CD8-positive, alpha-beta memory T cell (primary cell): ENCODE results near the gene CDH6. TPM values are rescaled to one million over a fixed set of nuclear protein-coding genes. Genes with fewer than 3 reads are reported as not detected.

Source experiments
- CTCF ChIA-PET: fragments of 350-600 bp; sonication (Branson Sonifier 250); formaldehyde crosslinking; loops from one replicate; lab custom pipeline; 2021; ENCODE audit warnings: antibody characterized with exemption; lab: Charles Lee
- POLR2A ChIA-PET: fragments of 350-600 bp; sonication (Branson Sonifier 250); formaldehyde crosslinking; loops from one replicate; lab custom pipeline; 2021; ENCODE audit warnings: antibody characterized with exemption; lab: Charles Lee
- DNase-seq, 5 donors: peaks; one replicate each; pipeline versions ENCODE4 v3.0.0 to v3.0.0-alpha.2; 2020 to 2022; ENCODE audit warnings: mixed read lengths in 1 of 5
- H3K27ac ChIP-seq: one replicate; pipeline ENCODE4 v1.7.0; 2013; ENCODE audit warnings: low read depth, mild to moderate bottlenecking, low read length, moderate library complexity
- H3K27me3 ChIP-seq: 2 replicates; pipeline ENCODE4 v1.7.0; 2013; ENCODE audit warnings: low read length, mild to moderate bottlenecking; ENCODE audit not compliant: insufficient read depth, poor library complexity, severe bottlenecking
- H3K36me3 ChIP-seq: 2 replicates; pipeline ENCODE4 v1.7.0; 2013; ENCODE audit warnings: mild to moderate bottlenecking, low read length, moderate library complexity; ENCODE audit not compliant: insufficient read depth
- H3K4me1 ChIP-seq: 2 replicates; pipeline ENCODE4 v1.7.0; 2013; ENCODE audit warnings: mild to moderate bottlenecking, low read length, moderate library complexity; ENCODE audit not compliant: insufficient read depth
- H3K4me3 ChIP-seq: 2 replicates; pipeline ENCODE4 v1.7.0; 2013; ENCODE audit warnings: mild to moderate bottlenecking, low read length
- H3K9me3 ChIP-seq: 2 replicates; pipeline ENCODE4 v1.7.0; 2013; ENCODE audit warnings: mild to moderate bottlenecking, low read length
- H3K27ac Mint-ChIP-seq, 8 donors: one replicate each; pipeline ENCODE4 v1.8.0; 2020 to 2021; ENCODE audit warnings: mixed read lengths in 8 of 8, mild to moderate bottlenecking in 6 of 8, inconsistent platforms in 3 of 8, moderate library complexity in 3 of 8
- H3K27me3 Mint-ChIP-seq, 2 donors: one replicate each; pipeline ENCODE4 v1.8.0; 2020 to 2021; ENCODE audit warnings: mixed read lengths in 2 of 2, mild to moderate bottlenecking in 1 of 2, moderate library complexity in 1 of 2
- H3K36me3 Mint-ChIP-seq, 3 donors: one replicate each; pipeline ENCODE4 v1.8.0; 2020 to 2021; ENCODE audit warnings: mixed read lengths in 3 of 3, inconsistent platforms in 1 of 3, mild to moderate bottlenecking in 1 of 3
- H3K4me1 Mint-ChIP-seq, 3 donors: one replicate each; pipeline ENCODE4 v1.8.0; 2020 to 2021; ENCODE audit warnings: mixed read lengths in 3 of 3, inconsistent platforms in 1 of 3, mild to moderate bottlenecking in 1 of 3
- H3K4me3 Mint-ChIP-seq, 7 donors: one replicate each; pipeline ENCODE4 v1.8.0; 2020 to 2021; ENCODE audit warnings: mixed read lengths in 7 of 7, mild to moderate bottlenecking in 6 of 7, moderate library complexity in 4 of 7, inconsistent platforms in 2 of 7
- H3K9me3 Mint-ChIP-seq, 5 donors: one replicate each; pipeline ENCODE4 v1.8.0; 2020 to 2022; ENCODE audit warnings: mixed read lengths in 5 of 5, mild to moderate bottlenecking in 3 of 5, moderate library complexity in 2 of 5, inconsistent platforms in 1 of 5
- polyA plus RNA-seq: library from polyadenylated mRNA; unstranded; fragments of 300-500 nt; fragmentation: Illumina TruSeq; gene quantifications from one replicate; pipeline ENCODE4 v1.2.3, GENCODE V29; 2021
- total RNA-seq, 2 experiments: library from RNA; stranded (reverse); gene quantifications; one replicate each; pipeline ENCODE4 v1.2.3, GENCODE V29; 2021

The CDH6 gene
- total and polyA plus RNA-seq, 3 experiments from 2014 or later: not detected

GRCh38 chr5:31317665-31318064, 124.2 kb downstream of the CDH6 start:
- Histone ChIP-seq H3K27me3 (no peaks in the 10 kb centered on the region), H3K36me3 (no peaks in the 10 kb centered on the region), H3K4me3 (no peak overlapping the region), H3K4me1 (no peaks in the 10 kb centered on the region), H3K9me3 (no peaks in the 10 kb centered on the region), H3K27ac (no peak overlapping the region)
- ChIA-PET CTCF (no interaction called here), POLR2A (no interaction called here)
- Mint-ChIP-seq H3K27me3 (no peaks in the 10 kb centered on the region), H3K4me3 (no peak overlapping the region), H3K27ac (no peak overlapping the region), H3K9me3 (no peaks in the 10 kb centered on the region), H3K4me1 (no peaks in the 10 kb centered on the region), H3K36me3 (no peaks in the 10 kb centered on the region)
- no peak for DNase-seq

GRCh38 chr5:31319335-31319734, 125.8 kb downstream of the CDH6 start:
- Mint-ChIP-seq H3K9me3 (no peaks in the 10 kb centered on the region), H3K4me3 (no peak overlapping the region), H3K4me1 (no peaks in the 10 kb centered on the region), H3K27me3 (no peaks in the 10 kb centered on the region), H3K36me3 (no peaks in the 10 kb centered on the region), H3K27ac (no peak overlapping the region)
- ChIA-PET CTCF (no interaction called here), POLR2A (no interaction called here)
- H3K36me3 ChIP-seq: no peaks in the 10 kb centered on the region
- no peaks in the 10 kb centered on the region for H3K9me3 ChIP-seq
- no peak overlapping the region for H3K27ac ChIP-seq
- DNase-seq: no peak
- H3K4me1 ChIP-seq: no peaks in the 10 kb centered on the region
- no peak overlapping the region for H3K4me3 ChIP-seq
- H3K27me3 ChIP-seq: no peaks in the 10 kb centered on the region

GRCh38 chr5:31322946-31323345, 129.5 kb downstream of the CDH6 start:
- H3K9me3 Mint-ChIP-seq: peaks cover 0 to 2% (median 0%) of the 10 kb centered on the region in 5 donors
- POLR2A ChIA-PET: no interaction called here

GRCh38 chr5:31324842-31325241, 131.4 kb downstream of the CDH6 start:
- Mint-ChIP-seq H3K36me3 (no peaks in the 10 kb centered on the region), H3K27ac (no peak overlapping the region)
- POLR2A ChIA-PET: no interaction called here

More at GRCh38 chr5:31322946-31323345, 129.5 kb downstream of the CDH6 start:
- H3K27ac Mint-ChIP-seq: no peak overlapping the region
- no peaks in the 10 kb centered on the region for H3K27me3 Mint-ChIP-seq
- no peak for DNase-seq
- Histone ChIP-seq H3K36me3 (no peaks in the 10 kb centered on the region), H3K27me3 (no peaks in the 10 kb centered on the region), H3K4me3 (no peak overlapping the region), H3K4me1 (no peaks in the 10 kb centered on the region), H3K9me3 (no peaks in the 10 kb centered on the region), H3K27ac (no peak overlapping the region)
- CTCF ChIA-PET: no interaction called here
- no peaks in the 10 kb centered on the region for H3K36me3 Mint-ChIP-seq
- no peaks in the 10 kb centered on the region for H3K4me1 Mint-ChIP-seq
- no peak overlapping the region for H3K4me3 Mint-ChIP-seq

GRCh38 chr5:31328040-31328733, 134.7 kb downstream of the CDH6 start:
- DNase-seq: no peak
- ChIA-PET POLR2A (no interaction called here), CTCF (no interaction called here)
- Mint-ChIP-seq H3K27ac (no peak overlapping the region), H3K4me3 (no peak overlapping the region), H3K9me3 (peaks cover 0 to 2% (median 0%) of the 10 kb centered on the region in 5 donors), H3K27me3 (peaks cover 0 to 1% of the 10 kb centered on the region in 2 donors), H3K36me3 (no peaks in the 10 kb centered on the region), H3K4me1 (no peaks in the 10 kb centered on the region)
- Histone ChIP-seq H3K27me3 (no peaks in the 10 kb centered on the region), H3K36me3 (no peaks in the 10 kb centered on the region), H3K27ac (no peak overlapping the region), H3K9me3 (no peaks in the 10 kb centered on the region), H3K4me1 (no peaks in the 10 kb centered on the region), H3K4me3 (no peak overlapping the region)

More at GRCh38 chr5:31324842-31325241, 131.4 kb downstream of the CDH6 start:
- CTCF ChIA-PET: no interaction called here
- Histone ChIP-seq H3K27ac (no peak overlapping the region), H3K4me1 (no peaks in the 10 kb centered on the region), H3K27me3 (no peaks in the 10 kb centered on the region), H3K9me3 (no peaks in the 10 kb centered on the region), H3K36me3 (no peaks in the 10 kb centered on the region), H3K4me3 (no peak overlapping the region)
- Mint-ChIP-seq H3K27me3 (no peaks in the 10 kb centered on the region), H3K4me1 (no peaks in the 10 kb centered on the region), H3K9me3 (peaks cover 0 to 2% (median 0%) of the 10 kb centered on the region in 5 donors), H3K4me3 (no peak overlapping the region)
- no peak for DNase-seq

GRCh38 chr5:31329715-31330114, 136.2 kb downstream of the CDH6 start:
- H3K36me3 Mint-ChIP-seq: no peaks in the 10 kb centered on the region

GRCh38 chr5:31332160-31332559, 138.7 kb downstream of the CDH6 start:
- H3K27me3 Mint-ChIP-seq: peaks cover 0 to 1% of the 10 kb centered on the region in 2 donors
- H3K4me1 ChIP-seq: no peaks in the 10 kb centered on the region
- no peaks in the 10 kb centered on the region for H3K27me3 ChIP-seq
- H3K27ac ChIP-seq: no peak overlapping the region
- DNase-seq: no peak
- H3K4me1 Mint-ChIP-seq: no peaks in the 10 kb centered on the region
- H3K9me3 ChIP-seq: no peaks in the 10 kb centered on the region
- peaks cover 0 to 2% (median 0%) of the 10 kb centered on the region in 5 donors for H3K9me3 Mint-ChIP-seq
- no peak overlapping the region for H3K4me3 ChIP-seq
- H3K36me3 Mint-ChIP-seq: no peaks in the 10 kb centered on the region
- no peak overlapping the region for H3K4me3 Mint-ChIP-seq
- no peaks in the 10 kb centered on the region for H3K36me3 ChIP-seq
- no peak overlapping the region for H3K27ac Mint-ChIP-seq
- ChIA-PET POLR2A (no interaction called here), CTCF (no interaction called here)

More at GRCh38 chr5:31329715-31330114, 136.2 kb downstream of the CDH6 start:
- Mint-ChIP-seq H3K27me3 (peaks cover 0 to 1% of the 10 kb centered on the region in 2 donors), H3K9me3 (peaks cover 0 to 2% (median 0%) of the 10 kb centered on the region in 5 donors), H3K4me3 (no peak overlapping the region), H3K4me1 (no peaks in the 10 kb centered on the region), H3K27ac (no peak overlapping the region)
- no peaks in the 10 kb centered on the region for H3K9me3 ChIP-seq
- no peak overlapping the region for H3K27ac ChIP-seq
- no peak overlapping the region for H3K4me3 ChIP-seq
- CTCF ChIA-PET: no interaction called here
- no peaks in the 10 kb centered on the region for H3K36me3 ChIP-seq
- POLR2A ChIA-PET: interaction anchor here (0.7 kb wide), 1 partner anchor 8 kb away, joined by 6 read pairs; no protein-coding TSS in a partner anchor
- no peaks in the 10 kb centered on the region for H3K27me3 ChIP-seq
- no peak for DNase-seq
- no peaks in the 10 kb centered on the region for H3K4me1 ChIP-seq

- Mint-ChIP-seq H3K27ac (no peak overlapping the region), H3K4me3 (no peak overlapping the region), H3K27me3 (peaks cover under 1 to 1% of the 10 kb centered on the region in 2 donors), H3K36me3 (no peaks in the 10 kb centered on the region), H3K9me3 (no peaks in the 10 kb centered on the region), H3K4me1 (no peaks in the 10 kb centered on the region)
- Histone ChIP-seq H3K27ac (no peak overlapping the region), H3K36me3 (no peaks in the 10 kb centered on the region), H3K27me3 (no peaks in the 10 kb centered on the region), H3K4me3 (no peak overlapping the region), H3K9me3 (no peaks in the 10 kb centered on the region), H3K4me1 (no peaks in the 10 kb centered on the region)
- CTCF ChIA-PET: no interaction called here
- no peak for DNase-seq
- POLR2A ChIA-PET: no interaction called here
Measured at GRCh38 chr5:31333475-31333874, 140.0 kb downstream of the CDH6 start.
